NCI-H146 (cell line): ENCODE measurements around the gene CAMSAP2.
A peak's percentile ranks its signal among the peaks of the same experiment; 100 is the strongest.

ENCODE experiments used
- DNase-seq: peaks from one replicate; lab custom pipeline; 2025; lab: John Stamatoyannopoulos, UW

The CAMSAP2 gene

GRCh38 chr1:200738327-200738948, at the start of gene CAMSAP2:
Gene CAMSAP2 (plus strand): TSS chr1:200738893. CDS start chr1:200739828, 935 bp downstream.
- DNase-seq, result peak; percentile 90

DNA sequence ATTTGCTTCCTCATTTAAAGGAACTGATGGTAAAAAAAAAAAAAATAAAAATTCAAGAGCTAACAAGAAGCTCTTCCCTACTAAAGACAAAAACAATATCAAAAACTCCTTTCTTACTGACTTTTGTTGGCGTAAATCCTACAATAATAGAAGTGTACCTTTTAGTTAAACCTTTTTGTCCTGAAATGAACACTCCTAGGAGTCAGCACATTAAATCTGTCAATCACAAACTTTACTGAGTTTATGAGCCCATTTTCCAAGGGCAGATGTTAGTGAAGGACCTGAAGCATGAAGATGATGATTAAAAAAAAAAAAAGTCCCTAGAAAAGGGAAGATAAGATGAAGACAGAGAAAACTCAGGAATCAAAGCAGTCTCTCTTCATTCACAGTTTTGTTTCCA, 46.4 kb upstream of the CAMSAP2 start:
- DNase-seq, result no peak

GRCh38 chr1:200693327-200693726, 45.4 kb upstream of the CAMSAP2 start:
- no peak for DNase-seq

DNA sequence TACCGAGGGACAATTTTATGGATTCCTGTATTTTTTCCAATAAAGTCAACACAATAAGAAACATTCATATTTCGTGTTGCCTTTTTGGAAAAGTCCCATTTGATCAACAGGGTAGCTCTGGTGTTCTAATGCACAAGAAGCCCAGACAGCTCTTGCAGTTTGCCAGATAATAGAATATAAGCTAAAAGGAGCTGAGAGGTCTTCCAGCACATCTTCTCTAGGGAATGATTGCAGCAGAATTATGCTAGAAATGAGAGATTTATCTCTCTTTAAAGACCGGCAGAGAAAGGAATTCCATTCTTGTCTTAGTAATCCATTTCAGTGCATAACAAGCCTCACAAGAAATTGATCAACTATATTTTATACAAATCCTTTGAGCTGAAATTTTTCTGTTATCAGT, 44.0 kb upstream of the CAMSAP2 start:
- no peak for DNase-seq

DNA sequence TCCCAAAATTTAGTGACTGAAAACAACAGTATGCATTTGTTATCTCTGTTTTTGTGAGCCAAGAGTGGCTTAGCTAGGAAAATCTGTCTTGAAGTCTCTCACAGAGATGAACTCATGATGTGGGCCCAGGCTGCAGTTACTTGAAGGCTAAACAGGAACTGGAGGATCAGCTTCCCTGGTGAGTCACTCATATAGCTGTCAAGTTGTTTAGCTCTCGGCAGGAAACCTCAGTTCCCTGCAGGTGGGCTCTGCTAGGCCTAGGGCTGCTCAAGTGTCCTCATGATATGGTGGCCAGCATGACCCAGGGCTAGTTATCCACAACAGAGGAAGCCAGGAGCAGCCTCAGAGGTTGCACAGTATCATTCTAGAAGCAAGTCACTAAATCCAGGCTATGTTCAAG, 38.8 kb upstream of the CAMSAP2 start:
- DNase-seq, result peak; percentile 73

DNA sequence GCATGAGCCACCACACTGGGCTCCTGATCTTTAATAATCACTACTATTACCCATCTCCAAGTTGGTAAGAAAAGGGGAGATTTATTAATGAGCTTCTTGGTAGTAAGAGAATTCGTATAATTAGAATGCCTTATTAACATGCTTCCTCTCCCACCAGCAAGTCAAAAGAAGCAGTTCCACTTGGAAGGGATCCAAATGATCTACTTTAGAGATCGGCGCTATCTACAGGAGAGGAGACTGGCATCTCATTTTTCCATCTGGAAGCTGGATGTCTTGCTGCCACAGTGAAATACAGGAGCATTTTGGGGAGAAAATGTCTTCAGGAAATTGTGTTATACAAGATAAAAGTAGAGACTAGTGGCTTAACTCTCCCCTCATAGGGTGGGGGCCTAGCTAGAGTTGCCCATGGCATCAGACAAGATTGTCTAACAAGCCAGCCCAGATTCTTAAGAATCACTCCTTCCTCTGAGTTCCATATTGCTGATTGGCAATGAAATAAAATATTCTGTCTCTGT, 33.6 kb upstream of the CAMSAP2 start:
- no peak for DNase-seq

- DNase-seq, result no peak
These were observed 32.4 kb upstream of the CAMSAP2 start for GRCh38 chr1:200706111-200706814.

GRCh38 chr1:200707116-200707515, 31.6 kb upstream of the CAMSAP2 start:
- DNase-seq, result no peak

GRCh38 chr1:200708161-200708560, 30.5 kb upstream of the CAMSAP2 start:
- no peak for DNase-seq

DNA sequence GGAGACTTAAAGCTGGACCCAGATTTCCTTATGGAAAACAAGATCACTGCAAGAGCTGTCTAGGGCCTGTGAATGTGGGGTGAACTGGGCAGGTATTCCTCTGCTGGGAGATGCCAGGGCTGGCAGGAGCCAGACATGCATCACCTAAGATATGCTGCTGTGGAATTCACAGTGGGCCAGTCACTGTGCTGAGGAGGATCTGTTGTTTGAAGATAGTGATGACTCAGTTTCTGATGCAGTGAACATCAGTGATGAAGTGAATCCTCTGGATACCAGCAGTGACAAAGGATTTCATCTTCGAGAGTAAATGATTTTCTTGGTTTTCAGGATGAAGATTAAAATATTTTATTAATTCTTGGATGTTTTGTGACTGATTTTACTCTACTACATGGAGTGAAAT, 29.9 kb upstream of the CAMSAP2 start:
- no peak for DNase-seq

DNA sequence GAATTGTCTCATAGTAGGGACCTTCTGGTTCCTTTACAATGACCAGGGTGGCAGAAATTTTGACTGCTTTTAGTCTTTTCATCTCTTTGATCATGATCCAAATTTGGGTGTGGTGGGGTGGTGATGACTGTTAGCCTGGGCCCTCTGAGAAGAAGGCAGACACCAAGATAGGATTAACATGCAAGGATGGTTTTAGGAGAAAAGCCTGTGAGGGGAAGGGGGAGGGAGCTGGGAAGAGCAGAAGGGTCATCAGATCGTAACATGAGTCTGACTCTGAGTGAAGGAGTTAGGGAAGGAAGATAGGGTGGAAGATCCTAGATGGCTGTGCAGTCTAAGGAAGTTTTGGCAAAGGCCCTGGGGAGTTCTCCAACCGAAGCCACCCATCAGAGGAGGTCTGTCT, 28.5 kb upstream of the CAMSAP2 start:
- DNase-seq, result no peak

GRCh38 chr1:200714504-200715187, 24.0 kb upstream of the CAMSAP2 start:
- peak; percentile 6 for DNase-seq

GRCh38 chr1:200720199-200720598, 18.5 kb upstream of the CAMSAP2 start:
- DNase-seq, result no peak

- DNase-seq, result no peak
These were observed 14.6 kb upstream of the CAMSAP2 start for GRCh38 chr1:200724064-200724463.

GRCh38 chr1:200727257-200727656, 11.4 kb upstream of the CAMSAP2 start:
- DNase-seq, result no peak

DNA sequence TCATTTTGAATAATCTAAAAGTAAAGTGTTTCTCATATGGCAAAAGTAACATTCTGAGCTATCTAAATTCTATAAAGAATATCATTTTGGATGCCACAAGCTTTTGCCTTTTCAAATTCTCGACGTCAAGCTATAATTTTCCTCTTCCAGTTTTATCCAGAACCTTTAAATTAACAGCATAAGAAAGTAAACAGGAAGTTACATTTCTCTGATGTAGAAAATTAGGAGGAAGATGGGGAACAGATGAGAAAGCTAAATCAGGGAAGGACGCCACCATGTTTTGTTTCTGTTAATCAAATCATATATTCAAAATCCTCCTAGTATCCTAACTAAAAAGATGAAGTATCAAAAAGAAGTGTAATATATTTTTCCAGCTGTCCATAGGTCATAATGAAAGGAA, 8.8 kb upstream of the CAMSAP2 start:
- no peak for DNase-seq

GRCh38 chr1:200731654-200732332, 6.9 kb upstream of the CAMSAP2 start:
- no peak for DNase-seq

GRCh38 chr1:200732438-200732837, 6.3 kb upstream of the CAMSAP2 start:
- DNase-seq, result peak; percentile 38

GRCh38 chr1:200733907-200734306, 4.8 kb upstream of the CAMSAP2 start:
- no peak for DNase-seq

GRCh38 chr1:200737647-200738291, 924 bp upstream of the CAMSAP2 start:
- no peak for DNase-seq

GRCh38 chr1:200738949-200739651, 407 bp downstream of the CAMSAP2 start:
- peak; percentile 85 for DNase-seq
